Amniotic epithelial cell (primary cell): ENCODE measurements around the gene ST3GAL3.

Experiments used
- DNase-seq: peaks from one replicate; pipeline ENCODE4 v3.0.0-alpha.2; 2010; ENCODE audit warnings: low read depth

The ST3GAL3 gene

DNA sequence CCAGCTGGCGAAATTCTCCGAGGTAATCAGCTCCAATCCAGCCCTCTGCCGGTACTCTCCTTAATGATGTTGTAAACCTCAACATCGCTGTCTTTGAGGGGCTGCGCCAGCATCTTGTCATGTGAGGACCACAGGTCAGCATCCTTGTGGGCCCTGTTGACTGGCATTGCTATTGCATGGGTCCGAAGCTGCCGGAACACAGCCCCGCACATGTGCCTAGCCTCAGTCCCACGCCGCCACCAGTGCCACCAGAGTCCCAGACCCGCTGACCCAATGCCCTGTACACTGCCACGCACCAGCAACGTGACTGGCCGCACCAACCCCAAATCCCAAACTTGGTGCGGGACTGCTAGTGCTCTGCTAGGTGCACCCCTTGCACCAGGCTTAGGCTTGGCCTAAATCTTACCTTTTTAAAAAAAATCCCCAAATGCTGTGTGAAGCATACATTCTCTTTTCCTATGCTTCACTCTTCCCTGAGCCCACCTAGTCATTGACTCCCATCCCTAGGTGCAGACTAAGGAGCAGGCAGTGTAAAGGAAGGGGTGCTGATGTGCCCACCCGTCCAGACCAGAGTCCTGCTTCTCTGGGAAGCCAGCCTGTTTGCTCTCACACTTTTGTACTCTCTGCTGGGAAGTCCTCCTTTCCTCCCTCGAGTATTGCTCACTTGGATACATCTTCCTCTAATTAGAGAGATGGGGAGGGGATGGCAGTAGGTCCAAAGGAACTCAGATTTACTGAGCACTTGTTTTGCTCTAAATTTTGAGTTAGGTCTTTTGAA lies 144.4 kb downstream of the ST3GAL3 start:
- no peak for DNase-seq

DNA sequence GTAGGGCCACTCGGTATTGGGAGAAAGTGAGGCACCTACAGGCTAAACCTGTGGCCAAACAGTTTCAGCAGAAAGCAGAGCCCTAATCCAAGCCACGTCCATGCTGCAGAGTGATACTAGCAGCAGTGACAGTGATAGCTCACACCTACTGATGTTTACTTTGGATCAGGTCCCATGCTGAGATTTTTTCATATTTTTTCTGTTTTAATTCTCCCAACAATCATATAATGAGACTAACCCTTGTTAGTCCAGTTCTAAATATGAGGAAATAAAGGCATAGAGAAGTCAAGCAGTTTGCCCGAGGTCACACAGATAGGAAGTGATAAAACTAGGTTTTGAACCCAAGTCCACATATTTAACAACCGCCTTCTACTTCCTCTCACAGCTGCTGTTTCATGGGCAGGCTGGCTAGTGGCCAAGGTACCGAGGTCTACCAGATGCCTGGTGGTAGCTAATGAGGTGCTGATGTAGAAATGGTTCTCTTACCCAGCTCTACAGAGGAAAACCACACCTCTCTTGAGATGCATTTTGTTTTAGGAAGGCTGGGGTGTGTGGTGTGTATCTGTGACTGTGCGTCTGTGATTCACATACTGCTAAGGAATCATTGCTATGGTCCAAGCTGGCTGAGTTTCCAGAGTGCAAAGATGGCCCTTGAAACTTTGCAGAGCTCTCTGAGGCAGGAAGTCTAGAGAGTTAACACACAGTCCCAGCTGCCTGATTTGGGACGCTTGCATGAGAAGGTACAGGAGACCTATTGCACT lies 146.0 kb downstream of the ST3GAL3 start:
- DNase-seq, result peak; percentile 58

DNA sequence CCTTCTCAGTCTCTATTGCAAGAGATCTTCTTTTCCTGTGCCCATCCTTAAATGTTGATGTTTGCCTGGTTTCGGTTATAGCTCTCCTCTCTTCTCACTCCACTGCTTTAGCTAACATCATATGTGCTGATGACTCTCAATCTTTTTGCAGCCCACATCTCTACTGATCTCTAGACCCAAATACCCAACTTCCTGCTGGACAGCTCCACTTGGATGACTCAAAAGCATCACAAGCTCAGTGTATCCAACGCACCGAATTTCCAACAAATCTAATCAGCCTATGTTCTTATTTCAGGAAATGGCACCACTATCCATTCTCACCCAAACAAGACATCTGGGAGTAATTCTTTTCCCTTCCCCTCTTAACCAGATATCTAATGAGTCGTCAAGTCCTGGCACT lies 147.1 kb downstream of the ST3GAL3 start:
- no peak for DNase-seq

DNA sequence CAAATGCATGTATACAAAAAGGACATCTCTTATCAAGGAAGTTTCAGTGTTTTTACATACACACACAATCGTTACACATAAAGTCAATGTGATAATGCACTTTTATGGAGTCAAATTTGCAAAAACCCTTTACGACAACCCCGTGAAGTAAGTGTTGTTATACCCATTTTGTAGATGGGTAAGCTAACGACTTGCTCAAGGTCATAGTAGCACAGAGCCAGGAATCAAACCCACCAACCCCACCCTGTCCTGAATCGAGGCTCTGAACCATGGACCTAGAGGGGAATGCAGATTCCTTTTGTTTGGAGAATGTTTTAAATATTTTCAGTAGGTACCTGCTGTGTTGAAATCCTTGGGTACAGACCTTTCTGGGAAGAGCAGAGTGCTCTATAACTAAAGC lies 148.9 kb downstream of the ST3GAL3 start:
- no peak for DNase-seq

DNA sequence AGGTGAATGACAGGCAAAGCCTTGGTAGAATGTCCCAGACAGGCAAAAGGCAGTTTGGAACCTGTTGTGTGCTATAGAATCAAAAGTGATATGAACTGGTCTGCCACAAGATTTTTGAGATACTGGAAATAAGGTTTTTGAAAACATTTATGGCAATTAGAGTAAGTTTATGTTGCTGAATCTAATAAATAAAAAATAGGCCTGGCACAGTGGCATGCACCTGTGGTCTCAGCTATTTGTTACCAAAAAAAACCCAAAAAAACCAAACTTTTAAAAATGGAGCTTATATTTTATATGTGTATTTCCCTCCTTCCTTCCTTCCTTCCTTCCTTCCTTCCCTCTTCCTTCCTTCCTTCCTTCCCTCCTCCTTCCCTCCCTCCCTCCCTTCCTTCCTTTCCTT lies 149.8 kb downstream of the ST3GAL3 start:
- DNase-seq, result no peak

DNA sequence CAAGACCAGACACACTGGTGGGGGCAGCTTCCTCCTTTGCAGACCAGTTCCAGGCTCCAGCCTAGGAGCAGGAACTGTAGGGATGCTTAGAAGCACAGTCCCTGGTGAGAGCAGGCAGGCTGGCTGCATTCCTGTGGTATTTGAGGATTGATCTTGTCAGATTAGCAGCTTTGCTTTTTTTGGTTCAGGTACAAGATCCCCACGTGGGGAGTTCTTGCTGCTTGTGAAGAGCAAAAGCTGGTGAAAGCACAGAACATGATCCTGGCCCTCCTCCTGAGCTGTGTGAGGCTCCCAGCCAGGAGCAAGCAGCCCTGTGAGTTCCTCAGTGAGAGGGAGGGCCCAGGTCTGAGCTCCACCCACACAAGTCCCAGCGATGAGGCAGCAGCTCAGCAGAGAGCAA lies 151.0 kb downstream of the ST3GAL3 start:
- DNase-seq, result peak; percentile 95

DNA sequence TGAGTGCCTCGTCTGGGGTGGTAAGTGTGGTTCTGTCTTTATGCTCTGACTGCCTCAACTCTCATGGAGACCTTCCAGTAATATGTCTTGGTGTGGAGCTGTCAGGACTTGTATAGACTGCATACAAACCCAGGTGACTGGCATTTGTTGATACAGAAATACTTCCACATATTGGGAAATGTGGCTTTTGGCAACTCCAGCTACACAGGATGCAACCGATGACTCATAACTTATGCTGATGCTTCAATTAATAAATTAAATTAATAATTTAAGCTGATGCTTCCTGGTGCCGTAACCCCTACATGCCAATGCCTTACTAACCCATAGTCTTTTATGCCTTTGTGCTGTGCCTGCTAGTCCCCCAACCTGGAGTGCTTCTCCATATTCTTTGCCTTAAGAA lies 154.0 kb downstream of the ST3GAL3 start:
- peak; percentile 84 for DNase-seq

DNA sequence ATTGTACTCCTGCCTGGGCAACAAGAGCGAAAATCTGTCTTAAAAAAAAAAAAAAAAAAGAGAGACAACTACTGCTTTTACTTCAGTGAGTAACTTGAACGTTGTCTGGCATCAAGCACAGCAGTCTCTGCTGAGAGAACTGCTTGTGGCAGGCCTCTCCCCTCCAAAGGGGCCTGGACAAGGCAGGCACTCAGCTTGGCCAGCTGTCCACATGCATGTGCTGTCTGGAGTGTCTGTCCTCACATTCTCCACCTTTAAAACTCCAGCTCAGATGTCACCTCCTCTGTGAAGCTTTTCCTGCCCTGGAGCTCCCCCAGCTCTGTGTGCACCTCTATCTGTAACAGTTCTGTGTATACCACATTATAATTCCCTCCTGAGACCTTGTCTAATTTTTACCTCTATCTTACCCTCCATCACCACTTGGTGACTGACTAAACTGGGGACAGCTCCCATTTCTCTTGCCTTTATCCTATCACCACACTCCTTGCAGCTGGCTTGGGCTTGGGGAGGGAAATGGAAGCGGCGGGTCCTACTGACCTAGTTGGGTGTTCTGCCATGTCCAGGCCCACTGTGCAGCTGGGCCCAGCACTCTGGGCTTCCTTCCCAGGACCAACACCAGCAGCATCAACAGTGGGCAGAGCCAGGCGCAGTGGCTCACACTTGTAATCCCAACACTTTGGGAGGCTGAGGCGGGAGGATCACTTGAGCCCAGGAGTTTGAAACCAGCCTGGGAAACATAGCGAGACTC lies 154.8 kb downstream of the ST3GAL3 start:
- DNase-seq, result no peak

DNA sequence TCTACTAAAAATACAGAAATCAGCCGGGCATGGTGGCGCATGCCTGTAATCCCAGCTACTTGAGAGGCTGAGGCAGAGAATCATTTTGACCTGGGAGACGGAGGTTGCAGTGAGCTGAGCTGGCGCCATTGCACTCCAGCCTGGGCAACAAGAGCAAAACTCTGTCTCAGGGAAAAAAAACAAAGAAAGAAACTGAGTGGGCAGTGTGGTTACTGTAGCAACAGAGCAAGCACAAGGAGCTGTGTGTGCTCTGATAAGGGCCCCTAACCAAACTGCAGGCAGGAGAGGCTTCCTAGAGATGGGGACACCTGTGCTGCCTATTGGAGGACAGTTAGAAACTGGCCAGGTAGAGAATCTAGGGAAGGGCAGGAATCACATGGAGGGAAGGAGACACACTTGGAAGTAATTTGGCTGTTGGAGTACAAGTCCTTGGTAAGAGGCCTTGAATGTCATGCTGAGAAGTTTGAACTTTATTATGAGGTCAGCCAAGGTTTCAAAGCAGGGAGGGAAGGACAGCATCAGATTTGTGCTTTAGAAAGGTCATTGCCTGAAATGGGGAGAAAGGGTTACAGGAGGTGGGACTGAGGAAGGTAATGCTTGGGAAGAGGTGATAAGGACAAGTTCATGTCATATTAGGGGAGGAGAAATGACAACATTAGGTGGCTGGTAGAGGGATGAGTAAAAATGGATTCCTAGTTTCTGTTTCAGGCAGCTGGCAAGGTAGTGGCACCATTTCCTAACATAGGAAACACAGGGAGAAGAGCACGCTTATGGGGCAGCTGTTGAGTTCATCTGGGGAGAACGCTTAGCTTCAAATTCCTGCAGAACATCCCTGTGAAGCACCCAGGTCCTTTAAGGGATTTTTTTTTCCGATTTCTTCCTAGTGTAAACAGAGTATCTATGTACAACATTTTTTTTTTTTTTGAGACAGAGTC lies 157.0 kb downstream of the ST3GAL3 start:
- no peak for DNase-seq

DNA sequence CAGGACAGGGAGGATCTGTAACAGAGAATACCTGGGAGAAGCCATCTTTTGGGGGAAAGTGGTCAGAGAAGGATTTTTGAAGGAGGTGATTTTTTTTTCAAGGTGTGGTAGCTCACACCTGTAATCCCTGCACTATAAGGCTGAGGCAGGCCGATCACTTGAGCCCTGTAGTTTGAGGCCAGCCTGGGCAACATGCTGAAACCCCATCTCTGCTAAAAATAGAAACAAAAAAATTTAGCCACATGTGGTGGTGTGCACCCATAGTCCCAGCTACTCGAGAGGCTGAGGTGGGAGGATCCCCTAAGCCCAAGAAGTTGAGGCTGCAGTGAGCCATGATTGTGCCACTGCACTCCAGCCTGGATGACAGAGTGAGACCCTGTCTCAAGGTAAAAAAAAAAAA lies 158.9 kb downstream of the ST3GAL3 start:
- no peak for DNase-seq

DNA sequence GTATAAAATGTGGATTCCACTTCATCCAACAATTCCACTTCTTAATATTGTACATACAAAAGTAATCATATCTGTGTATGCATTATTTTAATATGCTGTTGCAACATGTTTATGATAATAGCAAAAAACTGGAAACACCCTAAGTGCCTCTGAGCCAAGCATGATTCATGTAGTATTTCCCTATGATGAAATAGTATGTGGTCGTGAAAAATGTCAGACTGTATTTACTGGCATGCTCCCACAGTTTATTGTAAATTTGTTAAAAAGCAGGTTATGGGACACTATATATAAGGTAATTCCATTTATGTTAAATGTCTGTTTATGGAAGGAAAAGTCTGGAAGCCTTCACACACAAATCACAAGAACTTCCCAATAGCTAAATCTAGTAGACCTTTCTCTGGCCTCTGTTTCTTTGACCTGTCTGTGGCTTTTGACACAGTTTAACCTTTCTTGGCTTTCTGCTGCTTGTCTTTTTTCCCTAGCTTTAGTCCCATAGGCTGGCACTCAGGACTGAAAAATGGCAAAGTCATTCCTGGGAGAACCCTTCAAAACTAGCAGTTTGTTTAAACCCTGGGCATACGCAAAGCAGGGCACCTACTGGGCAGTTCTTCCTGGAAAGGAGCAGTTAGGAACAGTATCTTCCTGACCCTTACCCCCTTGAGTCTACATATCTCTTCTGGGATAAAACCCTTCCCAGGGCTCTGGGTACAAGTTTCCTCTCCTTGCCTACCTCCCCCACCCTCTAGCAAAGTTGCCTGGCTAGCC lies 160.8 kb downstream of the ST3GAL3 start:
- peak; percentile 87 for DNase-seq

DNA sequence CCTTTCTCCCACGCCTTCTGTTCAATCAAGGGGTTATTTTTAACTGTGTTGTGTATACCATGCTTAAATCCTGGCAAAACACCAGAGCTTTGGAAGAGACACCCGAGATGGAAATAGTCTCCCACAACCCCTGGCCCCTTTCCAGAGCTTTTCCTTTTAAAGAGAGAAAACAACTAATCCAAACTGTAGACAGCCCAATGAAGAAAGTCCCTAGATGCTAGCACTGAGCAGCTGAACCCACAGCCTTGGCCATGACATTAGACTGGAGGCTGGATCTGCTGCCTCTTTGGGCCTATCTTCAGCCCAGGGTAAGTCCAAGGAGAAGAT lies 161.4 kb downstream of the ST3GAL3 start:
- peak; percentile 82 for DNase-seq

DNA sequence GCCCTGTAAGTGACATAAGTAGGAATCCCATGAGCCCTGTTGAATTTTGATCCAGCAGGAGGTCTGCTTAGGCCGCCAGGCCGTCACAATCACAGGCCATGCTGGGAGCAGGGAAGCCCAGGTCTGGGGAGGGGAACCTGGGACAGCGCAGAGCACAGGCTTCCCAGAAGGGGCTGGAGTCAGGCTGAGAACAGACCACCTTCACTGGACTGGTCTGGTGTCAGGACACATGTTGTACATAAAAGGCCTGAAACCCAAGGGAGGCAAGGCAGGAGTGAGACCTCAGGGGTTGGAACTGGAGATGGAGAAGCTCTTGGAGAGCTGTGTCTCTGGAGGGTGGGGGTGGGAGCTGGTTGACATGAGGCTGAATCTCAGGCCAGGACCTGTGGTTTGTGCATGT lies 163.0 kb downstream of the ST3GAL3 start:
- DNase-seq, result no peak

DNA sequence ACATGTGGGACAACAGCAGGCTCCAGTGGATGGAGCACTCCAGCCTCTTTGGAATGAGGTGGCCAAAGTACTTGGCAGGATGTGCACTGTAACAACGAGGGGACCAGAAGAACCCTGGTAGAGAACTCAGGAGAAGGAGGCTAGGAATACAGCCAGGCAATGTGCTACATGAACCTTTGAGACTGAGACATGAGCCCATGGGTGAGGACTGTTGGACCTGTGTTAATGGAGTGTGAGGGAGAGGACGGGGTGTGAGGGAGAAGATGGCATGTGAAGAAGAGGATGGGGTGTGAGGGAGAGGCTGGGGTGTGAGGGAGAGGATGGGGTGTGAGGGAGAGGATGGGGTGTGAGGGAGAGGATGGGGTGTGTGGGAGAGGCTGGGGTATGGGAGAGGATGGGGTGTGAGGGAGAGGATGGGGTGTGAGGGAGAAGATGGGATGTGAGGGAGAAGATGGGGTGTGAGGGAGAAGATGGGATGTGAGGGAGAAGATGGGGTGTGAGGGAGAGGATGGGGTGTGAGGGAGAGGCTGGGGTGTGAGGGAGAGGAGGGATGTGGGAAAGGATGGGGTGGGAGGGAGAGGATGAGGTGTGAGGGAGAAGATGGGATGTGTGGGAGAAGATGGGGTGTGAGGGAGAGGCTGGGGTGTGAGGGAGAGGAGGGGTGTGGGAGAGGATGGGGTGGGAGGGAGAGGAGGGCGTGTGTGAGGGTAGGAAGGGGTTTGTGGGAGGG lies 164.0 kb downstream of the ST3GAL3 start:
- DNase-seq, result no peak

DNA sequence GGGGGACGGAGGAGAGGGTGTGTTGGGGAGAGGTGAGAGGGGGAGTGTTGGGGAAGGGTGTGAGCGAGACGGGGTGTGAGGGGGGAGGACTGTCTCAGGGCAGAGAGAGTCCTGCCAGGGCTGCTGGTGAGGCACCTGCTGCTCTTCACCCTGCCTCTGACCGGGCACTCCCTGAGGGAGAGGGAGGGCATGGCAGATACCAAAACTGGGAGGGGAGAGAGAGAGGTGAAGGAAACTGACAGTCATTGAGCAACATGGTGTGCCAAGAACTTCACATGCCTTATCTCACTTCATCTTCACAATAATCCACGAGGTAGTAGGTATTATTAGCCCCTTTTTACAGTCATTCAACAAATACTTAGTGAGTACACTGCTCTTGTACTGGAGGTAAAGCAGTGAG lies 164.9 kb downstream of the ST3GAL3 start:
- DNase-seq, result peak; percentile 18

DNA sequence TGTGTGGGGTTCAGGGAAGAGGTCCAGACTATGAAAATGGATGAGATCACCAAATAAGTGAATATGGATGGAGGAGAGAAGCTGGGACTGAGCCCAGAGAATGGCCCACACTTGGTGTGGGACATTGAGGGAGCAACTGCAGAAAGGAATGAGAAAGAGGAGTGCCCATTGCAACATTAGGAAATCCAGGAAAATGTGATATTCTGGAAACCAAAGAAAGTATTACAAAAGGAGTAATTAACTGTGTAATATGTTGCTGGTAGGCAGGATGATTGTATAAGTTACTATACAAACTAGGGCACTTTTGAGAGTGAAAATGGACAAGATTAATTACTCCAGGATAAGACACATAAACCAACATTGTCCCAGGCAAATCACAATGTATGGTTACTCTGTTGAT lies 166.5 kb downstream of the ST3GAL3 start:
- peak; percentile 8 for DNase-seq

DNA sequence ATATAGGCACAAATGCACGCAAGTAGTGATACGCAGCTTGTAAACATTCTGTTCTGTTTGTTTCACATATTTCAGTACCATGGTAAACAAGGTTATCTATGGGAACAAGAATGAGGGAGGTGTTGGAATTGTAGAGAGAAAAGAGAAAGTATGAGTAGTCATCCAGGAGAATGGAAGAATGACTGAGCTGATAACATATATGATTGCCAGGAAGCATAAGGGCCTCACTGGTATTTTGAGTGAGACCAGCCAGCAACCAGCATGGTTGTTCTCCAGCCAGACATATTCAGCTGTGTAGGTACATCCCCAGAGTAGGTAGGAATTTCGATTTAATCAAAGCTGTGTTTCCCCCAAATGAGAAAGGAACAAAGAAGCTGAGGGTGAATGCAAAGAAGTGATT lies 167.4 kb downstream of the ST3GAL3 start:
- peak; percentile 27 for DNase-seq

DNA sequence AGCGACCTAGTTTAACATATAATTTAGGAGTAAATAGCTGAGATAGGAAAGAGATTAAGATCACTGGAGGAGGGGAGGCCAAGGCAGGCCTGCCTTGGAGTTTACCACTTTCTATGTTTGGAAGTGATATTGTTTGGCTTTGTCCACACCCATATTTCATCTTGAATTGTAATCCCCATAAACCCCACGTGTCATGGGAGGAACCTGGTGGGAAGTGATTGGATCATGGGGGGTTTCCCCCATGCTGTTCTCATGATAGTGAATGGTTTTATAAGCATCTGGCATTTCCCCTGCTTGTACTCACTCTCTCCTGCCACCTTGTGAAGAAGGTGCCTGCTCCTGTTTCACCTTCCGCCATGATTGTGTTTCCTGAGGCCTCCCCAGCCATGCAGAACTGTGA lies 168.0 kb downstream of the ST3GAL3 start:
- DNase-seq, result no peak

DNA sequence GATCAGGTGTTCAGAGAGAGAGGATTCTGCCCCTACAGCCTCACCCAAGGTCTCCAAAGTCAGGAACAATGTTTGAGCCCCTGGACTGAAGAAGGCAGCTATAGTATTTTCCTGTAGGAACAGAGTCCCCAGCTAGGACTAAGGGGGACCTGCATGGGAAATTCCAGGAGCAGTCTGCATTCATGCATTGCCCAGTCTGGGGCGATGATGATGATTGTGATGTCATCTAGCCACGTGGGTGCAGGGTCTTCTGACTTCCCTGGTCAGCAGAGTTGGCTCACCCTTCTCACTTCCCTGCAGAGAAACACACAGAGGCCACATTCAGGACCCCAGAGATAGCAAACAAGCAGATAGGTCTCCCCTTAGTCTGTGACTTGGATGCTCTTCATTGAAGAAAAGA lies 169.8 kb downstream of the ST3GAL3 start:
- DNase-seq, result no peak

DNA sequence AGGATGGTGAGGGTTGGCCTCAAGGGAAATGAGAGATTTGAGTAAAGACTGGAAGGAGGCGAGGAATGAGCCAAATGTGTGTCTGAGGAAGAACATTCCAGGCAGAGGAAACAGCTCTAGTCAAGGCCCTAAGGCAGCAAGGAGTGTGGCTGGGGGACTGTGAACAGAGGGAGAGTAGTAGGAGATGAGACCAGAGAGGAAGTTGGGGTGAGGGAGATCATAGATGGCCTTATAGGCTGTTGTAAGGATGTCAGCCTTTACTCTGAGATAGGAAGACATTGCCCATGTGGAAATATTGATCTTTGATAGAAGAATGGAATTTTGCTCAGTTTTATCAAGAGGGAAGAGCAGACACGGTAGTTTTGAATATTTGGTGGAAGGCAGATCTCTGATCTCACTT lies 171.1 kb downstream of the ST3GAL3 start:
- DNase-seq, result no peak

DNA sequence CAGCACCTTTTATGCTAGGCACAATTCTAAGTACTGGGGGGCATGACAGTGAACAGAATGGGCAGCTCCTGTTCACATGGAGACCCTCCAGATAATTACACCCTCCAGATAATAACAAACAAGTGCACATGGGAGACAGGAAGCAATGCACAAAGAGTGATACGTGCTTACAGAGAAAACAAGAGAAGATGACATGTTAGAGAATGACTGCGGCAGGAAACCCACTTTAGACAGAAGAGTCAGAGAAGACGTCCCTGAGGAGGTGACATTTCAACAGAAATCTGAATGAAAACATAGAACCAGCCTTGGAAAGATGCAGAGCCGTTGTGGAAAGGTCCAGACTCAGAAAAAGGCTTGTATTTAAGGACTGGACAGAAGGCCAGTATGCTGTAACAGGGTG lies 171.5 kb downstream of the ST3GAL3 start:
- DNase-seq, result no peak
